ENCODE results near the gene MYRIP.

MYRIP gene

GRCh38 chr3:39900462-39901002 is 91.1 kb downstream of the MYRIP start:
- H3K36me3 ChIP-seq (ENCODE audit: insufficient read depth, low read length) = no peaks in the 10 kb centered on the region
- H3K9me3 ChIP-seq (ENCODE audit: low read depth, low read length) = no peaks in the 10 kb centered on the region
- TF ChIP-seq POLR2AphosphoS5 (IDR thresholded peaks at IDR 0.05; ENCODE audit: borderline replicate concordance, low read depth, low read length) (no peak), EZH2 (IDR thresholded peaks at IDR 0.05) (no peak), FOXP2 (optimal IDR thresholded peaks at IDR 0.05; ENCODE audit: control extremely low read depth, extremely low read length, insufficient read depth) (no peak)
- no peak overlapping the region for H3K9ac ChIP-seq (ENCODE audit: insufficient read length)
- no peak overlapping the region for H3K27ac ChIP-seq
- DNase-seq (ENCODE audit: low read depth, low spot score) = no peak
- no peak overlapping the region for H3K4me3 ChIP-seq

- TF ChIP-seq POLR2AphosphoS5 (IDR thresholded peaks at IDR 0.05; ENCODE audit: borderline replicate concordance, low read depth, low read length) = no peak
- TF ChIP-seq EZH2 (IDR thresholded peaks at IDR 0.05) = no peak
- DNase-seq (ENCODE audit: low read depth, low spot score) = no peak
- Histone ChIP-seq H3K27ac (no peak overlapping the region), H3K36me3 (ENCODE audit: insufficient read depth, low read length) (no peaks in the 10 kb centered on the region), H3K9me3 (ENCODE audit: low read depth, low read length) (no peaks in the 10 kb centered on the region), H3K9ac (ENCODE audit: insufficient read length) (no peak overlapping the region), H3K4me3 (no peak overlapping the region)
Measured at GRCh38 chr3:39903253-39903652, 93.8 kb downstream of the MYRIP start.

GRCh38 chr3:39905788-39906187 is 96.4 kb downstream of the MYRIP start:
- H3K27ac ChIP-seq = no peak overlapping the region
- no peaks in the 10 kb centered on the region for H3K9me3 ChIP-seq (ENCODE audit: low read depth, low read length)
- H3K9ac ChIP-seq (ENCODE audit: insufficient read length) = no peak overlapping the region
- no peak overlapping the region for H3K4me3 ChIP-seq
- DNase-seq (ENCODE audit: low read depth, low spot score) = no peak
- no peaks in the 10 kb centered on the region for H3K36me3 ChIP-seq (ENCODE audit: insufficient read depth, low read length)
- no peak for TF ChIP-seq POLR2AphosphoS5 (IDR thresholded peaks at IDR 0.05; ENCODE audit: borderline replicate concordance, low read depth, low read length)
- TF ChIP-seq FOXP2 (optimal IDR thresholded peaks at IDR 0.05; ENCODE audit: control extremely low read depth, extremely low read length, insufficient read depth) = no peak
- no peak for TF ChIP-seq EZH2 (IDR thresholded peaks at IDR 0.05)

- Histone ChIP-seq H3K9ac (ENCODE audit: insufficient read length) (no peak overlapping the region), H3K36me3 (ENCODE audit: insufficient read depth, low read length) (no peaks in the 10 kb centered on the region), H3K9me3 (ENCODE audit: low read depth, low read length) (no peaks in the 10 kb centered on the region), H3K27ac (no peak overlapping the region), H3K4me3 (no peak overlapping the region)
- DNase-seq (ENCODE audit: low read depth, low spot score) = no peak
- TF ChIP-seq POLR2AphosphoS5 (IDR thresholded peaks at IDR 0.05; ENCODE audit: borderline replicate concordance, low read depth, low read length) = no peak
- no peak for TF ChIP-seq EZH2 (IDR thresholded peaks at IDR 0.05)
- TF ChIP-seq FOXP2 (optimal IDR thresholded peaks at IDR 0.05; ENCODE audit: control extremely low read depth, extremely low read length, insufficient read depth) = no peak
Measured at GRCh38 chr3:39907981-39908380, 98.6 kb downstream of the MYRIP start.

GRCh38 chr3:39910135-39910534 is 100.7 kb downstream of the MYRIP start:
- Histone ChIP-seq H3K36me3 (ENCODE audit: insufficient read depth, low read length) (no peaks in the 10 kb centered on the region), H3K27ac (no peak overlapping the region), H3K9ac (ENCODE audit: insufficient read length) (no peak overlapping the region), H3K4me3 (no peak overlapping the region), H3K9me3 (ENCODE audit: low read depth, low read length) (no peaks in the 10 kb centered on the region)
- no peak for TF ChIP-seq EZH2 (IDR thresholded peaks at IDR 0.05)
- TF ChIP-seq POLR2AphosphoS5 (IDR thresholded peaks at IDR 0.05; ENCODE audit: borderline replicate concordance, low read depth, low read length) = no peak
- no peak for TF ChIP-seq FOXP2 (optimal IDR thresholded peaks at IDR 0.05; ENCODE audit: control extremely low read depth, extremely low read length, insufficient read depth)
- no peak for DNase-seq (ENCODE audit: low read depth, low spot score)

- no peak for TF ChIP-seq EZH2 (IDR thresholded peaks at IDR 0.05)
- TF ChIP-seq POLR2AphosphoS5 (IDR thresholded peaks at IDR 0.05; ENCODE audit: borderline replicate concordance, low read depth, low read length) = no peak
- TF ChIP-seq FOXP2 (optimal IDR thresholded peaks at IDR 0.05; ENCODE audit: control extremely low read depth, extremely low read length, insufficient read depth) = no peak
- H3K27ac ChIP-seq = no peak overlapping the region
Measured at GRCh38 chr3:39910826-39911464, 101.5 kb downstream of the MYRIP start.

GRCh38 chr3:39911465-39912309 is 102.3 kb downstream of the MYRIP start:
- no peak overlapping the region for H3K9ac ChIP-seq (ENCODE audit: insufficient read length)
- H3K4me3 ChIP-seq = no peak overlapping the region

More at GRCh38 chr3:39910826-39911464, 101.5 kb downstream of the MYRIP start:
- DNase-seq (ENCODE audit: low read depth, low spot score) = no peak
- Histone ChIP-seq H3K4me3 (no peak overlapping the region), H3K9ac (ENCODE audit: insufficient read length) (no peak overlapping the region), H3K36me3 (ENCODE audit: insufficient read depth, low read length) (no peaks in the 10 kb centered on the region), H3K9me3 (ENCODE audit: low read depth, low read length) (no peaks in the 10 kb centered on the region)

GRCh38 chr3:39915027-39915426 is 105.6 kb downstream of the MYRIP start:
- no peak for DNase-seq (ENCODE audit: low read depth, low spot score)
- no peak overlapping the region for H3K27ac ChIP-seq
- H3K9me3 ChIP-seq (ENCODE audit: low read depth, low read length) = no peaks in the 10 kb centered on the region
- H3K4me3 ChIP-seq = no peak overlapping the region
- no peak for TF ChIP-seq FOXP2 (optimal IDR thresholded peaks at IDR 0.05; ENCODE audit: control extremely low read depth, extremely low read length, insufficient read depth)
- no peak for TF ChIP-seq POLR2AphosphoS5 (IDR thresholded peaks at IDR 0.05; ENCODE audit: borderline replicate concordance, low read depth, low read length)
- TF ChIP-seq EZH2 (IDR thresholded peaks at IDR 0.05) = no peak
- H3K36me3 ChIP-seq (ENCODE audit: insufficient read depth, low read length) = no peaks in the 10 kb centered on the region
- no peak overlapping the region for H3K9ac ChIP-seq (ENCODE audit: insufficient read length)

More at GRCh38 chr3:39911465-39912309, 102.3 kb downstream of the MYRIP start:
- Histone ChIP-seq H3K36me3 (ENCODE audit: insufficient read depth, low read length) (no peaks in the 10 kb centered on the region), H3K27ac (no peak overlapping the region), H3K9me3 (ENCODE audit: low read depth, low read length) (no peaks in the 10 kb centered on the region)
- TF ChIP-seq POLR2AphosphoS5 (IDR thresholded peaks at IDR 0.05; ENCODE audit: borderline replicate concordance, low read depth, low read length) (no peak), EZH2 (IDR thresholded peaks at IDR 0.05) (no peak), FOXP2 (optimal IDR thresholded peaks at IDR 0.05; ENCODE audit: control extremely low read depth, extremely low read length, insufficient read depth) (no peak)
- no peak for DNase-seq (ENCODE audit: low read depth, low spot score)
